Osteoblast (primary cell): Measurements from ENCODE around the gene ARHGEF40. TPM values are rescaled to one million over a fixed set of nuclear protein-coding genes. Genes with fewer than 3 reads are reported as not detected.

Source experiments
- DNase-seq: peaks from one replicate; pipeline ENCODE4 v3.0.0; 2011; ENCODE audit warnings: low spot score, mixed read lengths; ENCODE audit not compliant: insufficient read length; ENCODE audit errors: missing footprints
- H2AFZ ChIP-seq: 2 replicates; pipeline ENCODE4 v1.6.0; 2011; ENCODE audit warnings: mild to moderate bottlenecking, low read length
- H3K27ac ChIP-seq: 2 replicates; pipeline ENCODE4 v1.5.1; 2011; ENCODE audit warnings: mild to moderate bottlenecking, low read depth, low read length, moderate library complexity
- H3K27me3 ChIP-seq: 2 replicates; pipeline ENCODE4 v1.6.0; 2012; ENCODE audit warnings: mild to moderate bottlenecking, control low read depth, inconsistent platforms, low read length, moderate library complexity; ENCODE audit not compliant: insufficient read depth
- H3K36me3 ChIP-seq: 2 replicates; pipeline ENCODE4 v1.5.1; 2011; ENCODE audit warnings: mild to moderate bottlenecking, low read length, control low read depth, moderate library complexity; ENCODE audit not compliant: insufficient read depth
- H3K4me1 ChIP-seq: 2 replicates; pipeline ENCODE4 v1.5.1; 2011; ENCODE audit warnings: mild to moderate bottlenecking, low read length, control low read depth, moderate library complexity; ENCODE audit not compliant: insufficient read depth
- H3K4me2 ChIP-seq: 2 replicates; pipeline ENCODE4 v1.6.0; 2011; ENCODE audit warnings: mild to moderate bottlenecking, low read length; ENCODE audit not compliant: insufficient read depth
- H3K4me3 ChIP-seq: fragments of 200-600 bp; sonication (generic); 3 replicates; pipeline ENCODE4 v1.5.1; 2012; ENCODE audit warnings: mild to moderate bottlenecking, low read length, inconsistent platforms; ENCODE audit not compliant: insufficient read depth
- H3K79me2 ChIP-seq: 2 replicates; pipeline ENCODE4 v1.6.0; 2012; ENCODE audit warnings: mild to moderate bottlenecking, low read length, control low read depth, inconsistent platforms; ENCODE audit not compliant: insufficient read depth
- H3K9me3 ChIP-seq: 2 replicates; pipeline ENCODE4 v1.5.1; 2011; ENCODE audit warnings: low read depth, low read length, control low read depth
- H4K20me1 ChIP-seq: 2 replicates; pipeline ENCODE4 v1.6.0; 2012; ENCODE audit warnings: mild to moderate bottlenecking, low read length, control low read depth; ENCODE audit not compliant: insufficient read depth
- CTCF ChIP-seq: IDR thresholded peaks from 2 replicates; pipeline ENCODE4 v1.5.1; 2011; ENCODE audit warnings: mild to moderate bottlenecking, low read depth, low read length, moderate library complexity; ENCODE audit errors: extremely low read depth
- small RNA-seq: library from RNA; depleted of rRNA; stranded (forward); fragments of <200 nt; gene quantifications from one replicate; pipeline ENCODE3, GENCODE V24; 2012
- total RNA-seq: library from RNA; depleted of rRNA; stranded (reverse); fragments of >200 nt; gene quantifications from 2 replicates; pipeline ENCODE4 v1.2.3, GENCODE V29; 2012

Gene ARHGEF40
- total RNA-seq, 1 donor = 33.3 TPM

- Histone ChIP-seq H3K36me3 (no peaks in the 10 kb centered on the region), H3K27me3 (peaks cover 9% of the 10 kb centered on the region), H3K4me2 (no peak overlapping the region), H3K79me2 (no peaks in the 10 kb centered on the region), H3K27ac (no peak overlapping the region), H3K9me3 (no peaks in the 10 kb centered on the region), H3K4me1 (no peaks in the 10 kb centered on the region), H2AFZ (no peak overlapping the region), H3K4me3 (no peak overlapping the region), H4K20me1 (no peaks in the 10 kb centered on the region)
- no peak for TF ChIP-seq CTCF
- DNase-seq = no peak
Measured at GRCh38 chr14:21121122-21121521, 51.0 kb downstream of the ARHGEF40 start.

- H3K27ac ChIP-seq = no peak overlapping the region
- no peak overlapping the region for H2AFZ ChIP-seq
- no peaks in the 10 kb centered on the region for H3K36me3 ChIP-seq
- no peak for DNase-seq
- no peaks in the 10 kb centered on the region for H4K20me1 ChIP-seq
- no peaks in the 10 kb centered on the region for H3K79me2 ChIP-seq
- no peak overlapping the region for H3K4me3 ChIP-seq
- no peak overlapping the region for H3K4me2 ChIP-seq
- TF ChIP-seq CTCF = no peak
- H3K9me3 ChIP-seq = no peaks in the 10 kb centered on the region
- H3K27me3 ChIP-seq = peaks cover 9% of the 10 kb centered on the region
- no peaks in the 10 kb centered on the region for H3K4me1 ChIP-seq
Measured at GRCh38 chr14:21123429-21123828, 53.3 kb downstream of the ARHGEF40 start.

- Histone ChIP-seq H3K9me3 (no peaks in the 10 kb centered on the region), H3K79me2 (no peaks in the 10 kb centered on the region), H4K20me1 (no peaks in the 10 kb centered on the region), H3K4me3 (no peak overlapping the region), H3K4me2 (no peak overlapping the region), H2AFZ (no peak overlapping the region), H3K27ac (no peak overlapping the region), H3K27me3 (no peaks in the 10 kb centered on the region), H3K36me3 (no peaks in the 10 kb centered on the region), H3K4me1 (no peaks in the 10 kb centered on the region)
- no peak for TF ChIP-seq CTCF
- no peak for DNase-seq
Measured at GRCh38 chr14:21133901-21134300, 63.8 kb downstream of the ARHGEF40 start.

GRCh38 chr14:21136024-21136423 lies 65.9 kb downstream of the ARHGEF40 start:
- Histone ChIP-seq H4K20me1 (no peaks in the 10 kb centered on the region), H3K9me3 (no peaks in the 10 kb centered on the region), H3K4me2 (no peak overlapping the region), H3K27ac (no peak overlapping the region), H3K4me3 (no peak overlapping the region), H2AFZ (no peak overlapping the region), H3K79me2 (no peaks in the 10 kb centered on the region), H3K27me3 (no peaks in the 10 kb centered on the region), H3K36me3 (no peaks in the 10 kb centered on the region), H3K4me1 (no peaks in the 10 kb centered on the region)
- peak; percentile 31 for DNase-seq
- TF ChIP-seq CTCF = peak; percentile 74

Small RNA genes within 50 kb of the gene (small RNA-seq; reads per million reads assigned to genes)
- not detected for gene RNU6-252P

Other genes with a start within 250 kb of the ARHGEF40 start
- not detected in 2 replicates for gene RNASE3, start 178.9 kb upstream of the ARHGEF40 start, total RNA-seq
- gene RNASE2, start 114.8 kb upstream of the ARHGEF40 start, total RNA-seq = not detected in 2 replicates
- gene METTL17, start 80.3 kb upstream of the ARHGEF40 start, total RNA-seq = 43.3 and 50.3 TPM in 2 replicates
- gene SLC39A2, start 71.0 kb upstream of the ARHGEF40 start, total RNA-seq = 0.72 TPM in 1 of 2 replicates, not detected in the other
- under 0.01 TPM in 1 of 2 replicates, not detected in the other for gene NDRG2, start 45.2 kb upstream of the ARHGEF40 start, total RNA-seq
- not detected in 2 replicates for gene TPPP2, start 40.1 kb upstream of the ARHGEF40 start, total RNA-seq
- gene RNASE13, start 35.5 kb upstream of the ARHGEF40 start, total RNA-seq = not detected in 2 replicates
- not detected in 2 replicates for gene RNASE7, start 27.9 kb upstream of the ARHGEF40 start, total RNA-seq
- gene RNASE8, start 12.5 kb upstream of the ARHGEF40 start, total RNA-seq = not detected in 2 replicates
- gene ZNF219, start 28.4 kb downstream of the ARHGEF40 start, total RNA-seq = 8.3 and 9.4 TPM in 2 replicates
- not detected in 2 replicates for gene TMEM253, start 30.8 kb downstream of the ARHGEF40 start, total RNA-seq
- not detected in 2 replicates for gene OR5AU1, start 85.8 kb downstream of the ARHGEF40 start, total RNA-seq
- gene HNRNPC, start 199.1 kb downstream of the ARHGEF40 start, total RNA-seq = 402 and 446 TPM in 2 replicates
- under 0.01 TPM in 1 of 2 replicates, not detected in the other for gene RPGRIP1, start 209.8 kb downstream of the ARHGEF40 start, total RNA-seq